ENCODE data around the gene ARHGEF10L.

ARHGEF10L gene

DNA sequence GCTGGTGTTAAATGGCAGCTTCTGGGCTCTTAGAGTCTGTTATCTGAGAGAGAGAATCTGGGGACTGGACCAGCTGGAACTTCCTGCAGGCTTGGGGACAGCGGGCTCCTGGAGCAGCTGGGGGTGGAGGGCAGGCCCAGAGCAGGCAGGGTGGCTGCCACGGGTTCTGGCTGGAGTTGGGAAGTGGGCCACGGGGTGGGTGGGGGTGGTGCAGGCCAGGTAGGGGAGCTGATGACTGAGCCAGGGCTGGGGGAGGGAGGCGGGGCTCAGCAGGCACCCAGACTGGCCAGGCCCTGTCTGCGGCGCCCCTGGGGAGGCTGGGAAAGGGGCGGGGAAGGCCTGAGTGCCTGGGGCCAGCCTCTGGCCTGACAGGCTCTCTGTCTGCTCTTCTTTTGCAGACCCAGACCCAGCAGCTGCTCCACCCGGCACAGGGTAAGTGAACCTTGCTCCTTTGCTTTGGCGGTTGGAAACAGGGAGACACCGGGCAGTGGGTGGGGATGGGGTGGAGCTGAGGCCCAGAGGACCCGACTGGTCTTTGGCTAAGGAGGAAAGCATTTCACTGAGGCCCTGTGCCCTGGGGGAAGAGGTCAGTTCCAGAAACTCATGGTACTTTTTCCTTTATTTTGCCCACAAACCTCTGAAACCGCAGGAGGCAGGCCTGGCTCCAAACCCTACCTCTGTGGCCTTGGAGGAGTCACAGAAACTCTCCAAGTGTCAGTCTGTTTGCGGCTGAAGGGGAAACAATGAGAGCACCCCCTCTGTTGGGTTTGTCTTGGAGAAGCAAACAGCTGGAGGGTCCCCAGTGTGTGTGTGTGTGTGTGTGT, 48.8 kb downstream of the ARHGEF10L start:
- Histone ChIP-seq H3K9me3 (no peaks in the 10 kb centered on the region), H3K27me3 (no peaks in the 10 kb centered on the region), H3K36me3 (peaks cover 0 to 22% (median 4%) of the 10 kb centered on the region in 3 donors), H3K4me1 (peaks cover 5 to 98% (median 74%) of the 10 kb centered on the region in 4 donors), H3K27ac (peak overlapping the region; percentile 100), H3K4me3 (peak overlapping the region; percentile 19 to 40)
- peak; percentile 54 to 94 for DNase-seq
- TF ChIP-seq, protein P1, sequence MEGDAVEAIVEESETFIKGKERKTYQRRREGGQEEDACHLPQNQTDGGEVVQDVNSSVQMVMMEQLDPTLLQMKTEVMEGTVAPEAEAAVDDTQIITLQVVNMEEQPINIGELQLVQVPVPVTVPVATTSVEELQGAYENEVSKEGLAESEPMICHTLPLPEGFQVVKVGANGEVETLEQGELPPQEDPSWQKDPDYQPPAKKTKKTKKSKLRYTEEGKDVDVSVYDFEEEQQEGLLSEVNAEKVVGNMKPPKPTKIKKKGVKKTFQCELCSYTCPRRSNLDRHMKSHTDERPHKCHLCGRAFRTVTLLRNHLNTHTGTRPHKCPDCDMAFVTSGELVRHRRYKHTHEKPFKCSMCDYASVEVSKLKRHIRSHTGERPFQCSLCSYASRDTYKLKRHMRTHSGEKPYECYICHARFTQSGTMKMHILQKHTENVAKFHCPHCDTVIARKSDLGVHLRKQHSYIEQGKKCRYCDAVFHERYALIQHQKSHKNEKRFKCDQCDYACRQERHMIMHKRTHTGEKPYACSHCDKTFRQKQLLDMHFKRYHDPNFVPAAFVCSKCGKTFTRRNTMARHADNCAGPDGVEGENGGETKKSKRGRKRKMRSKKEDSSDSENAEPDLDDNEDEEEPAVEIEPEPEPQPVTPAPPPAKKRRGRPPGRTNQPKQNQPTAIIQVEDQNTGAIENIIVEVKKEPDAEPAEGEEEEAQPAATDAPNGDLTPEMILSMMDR (IDR thresholded peaks at IDR 0.05) = no peak
- intact Hi-C loops (cut with DNase I; ENCODE audit: low total_unique reads) = no loop called here

DNA sequence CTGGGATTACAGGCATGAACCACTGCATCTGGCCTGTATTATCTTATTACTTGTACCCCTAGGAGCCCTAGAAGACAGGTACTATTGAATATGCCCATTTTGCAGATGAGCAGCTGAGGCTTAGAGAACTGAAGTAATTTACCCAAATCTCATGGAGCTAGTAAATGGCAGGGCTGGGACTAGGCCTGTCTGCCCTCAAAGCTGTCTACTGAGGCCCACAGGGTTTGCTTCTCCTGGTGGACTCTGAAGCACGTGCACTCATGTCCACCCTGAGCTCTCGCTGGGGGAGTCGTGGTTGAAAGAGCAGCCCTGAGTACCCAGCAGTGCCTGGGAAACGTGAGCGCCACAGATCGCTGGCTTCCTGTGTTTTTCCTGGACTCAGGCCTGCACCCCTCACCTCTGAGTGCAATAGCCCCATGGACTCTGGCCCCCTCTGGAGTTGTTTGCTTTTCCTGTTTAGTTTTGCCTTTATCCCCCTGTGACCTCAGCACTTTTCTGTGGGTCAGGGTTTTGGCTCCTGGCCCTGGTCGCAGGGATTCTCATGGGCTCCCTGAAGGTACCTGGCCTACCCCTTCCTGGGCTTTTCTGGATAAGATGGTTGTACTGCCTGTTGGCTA, 52.4 kb downstream of the ARHGEF10L start:
- Histone ChIP-seq H3K27ac (peak overlapping the region; percentile 100), H3K27me3 (no peaks in the 10 kb centered on the region), H3K36me3 (peaks cover 0 to 31% (median 5%) of the 10 kb centered on the region in 3 donors), H3K4me3 (no peak overlapping the region), H3K9me3 (no peaks in the 10 kb centered on the region), H3K4me1 (peaks cover 0 to 100% (median 83%) of the 10 kb centered on the region in 4 donors)
- DNase-seq = no peak
- intact Hi-C loops (cut with DNase I; ENCODE audit: low total_unique reads) = no loop called here
- TF ChIP-seq, protein P1 (IDR thresholded peaks at IDR 0.05) = no peak

DNA sequence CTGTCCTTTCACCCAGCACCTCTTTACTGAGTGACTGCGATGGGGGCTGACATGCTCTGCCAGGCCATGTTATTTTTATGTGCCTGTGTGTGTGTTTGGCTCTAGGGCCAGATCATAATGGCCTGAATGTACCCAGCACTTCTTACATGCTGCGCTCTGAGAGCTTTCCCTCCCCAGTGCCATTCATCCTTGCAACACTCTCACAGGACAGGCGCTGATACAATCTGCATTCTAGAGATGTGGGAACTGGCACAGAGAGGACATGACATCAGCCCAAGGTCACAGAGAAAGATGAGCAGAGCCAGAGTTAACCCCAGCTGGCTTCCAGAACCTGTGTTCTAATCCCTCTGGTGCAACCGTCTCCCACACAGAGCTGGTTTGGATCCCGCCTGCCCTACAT, 54.5 kb downstream of the ARHGEF10L start:
- H3K9me3 ChIP-seq = no peaks in the 10 kb centered on the region
- TF ChIP-seq, protein P1 (IDR thresholded peaks at IDR 0.05) = no peak
- peaks cover 0 to 100% (median 71%) of the 10 kb centered on the region in 4 donors for H3K4me1 ChIP-seq
- peaks cover 0 to 31% (median 5%) of the 10 kb centered on the region in 3 donors for H3K36me3 ChIP-seq
- intact Hi-C loops (cut with DNase I; ENCODE audit: low total_unique reads) = no loop called here
- DNase-seq = no peak
- H3K27ac ChIP-seq = peak overlapping the region; percentile 100
- H3K27me3 ChIP-seq = no peaks in the 10 kb centered on the region
- no peak overlapping the region for H3K4me3 ChIP-seq

DNA sequence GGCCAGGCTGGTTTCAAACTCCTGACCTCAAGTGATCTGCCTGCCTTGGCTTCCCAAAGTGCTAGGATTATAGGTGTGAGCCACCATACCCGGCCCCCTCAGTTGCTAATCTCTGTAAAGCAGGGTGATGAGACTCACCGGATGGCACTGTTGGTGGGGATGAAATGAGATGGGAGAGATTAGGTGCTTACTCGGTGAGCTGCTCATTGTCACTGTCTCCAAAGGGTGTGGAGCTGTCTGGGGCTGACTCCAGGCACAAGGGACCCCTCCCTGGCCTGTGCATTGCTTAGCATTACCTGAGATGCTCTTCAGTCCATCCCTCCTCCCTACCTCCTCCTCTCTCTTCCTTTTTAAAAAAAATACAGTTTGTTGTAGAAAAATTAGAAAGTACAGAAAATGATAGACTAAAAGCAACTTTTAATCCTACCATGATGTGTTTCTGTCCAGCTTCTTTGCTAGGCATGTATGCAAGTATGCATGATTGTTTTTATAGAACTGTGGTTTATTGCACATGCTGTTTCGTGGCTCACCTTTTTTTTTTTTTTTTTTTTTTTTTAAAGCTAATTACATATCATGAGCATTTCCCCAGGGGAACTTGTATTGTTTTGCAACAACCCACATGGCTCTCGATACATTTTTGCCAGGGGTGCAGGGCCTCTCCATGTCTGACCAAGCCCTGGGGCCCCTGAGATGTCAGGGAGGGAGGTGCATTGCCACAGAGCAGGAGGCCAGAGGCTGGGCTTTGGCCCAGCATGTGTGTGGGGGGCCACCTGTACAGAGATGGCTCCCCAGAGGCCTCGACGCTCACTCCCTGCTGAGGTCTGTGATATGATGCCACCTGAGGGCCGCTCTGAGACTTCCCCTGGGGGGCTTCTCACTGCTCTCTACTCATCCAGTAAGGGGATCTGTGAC, 55.4 kb downstream of the ARHGEF10L start:
- intact Hi-C loops (cut with DNase I; ENCODE audit: low total_unique reads) = no loop called here
- peak overlapping the region; percentile 100 for H3K27ac ChIP-seq

DNA sequence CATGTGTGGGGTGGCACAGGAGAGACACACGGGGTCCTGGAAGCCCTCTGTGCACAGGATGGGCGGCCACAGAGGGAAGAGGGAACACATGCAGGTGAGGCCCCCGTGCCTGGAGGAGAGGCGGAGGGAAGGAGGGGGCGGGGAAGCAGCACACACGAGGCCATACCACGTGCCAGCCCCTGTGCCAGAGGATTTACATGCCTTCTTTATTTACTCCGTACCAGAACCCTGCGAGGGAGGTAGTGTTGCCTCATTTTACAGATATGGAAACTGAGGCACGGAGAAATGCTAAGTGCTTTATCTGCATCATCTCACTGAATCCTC, 56.1 kb downstream of the ARHGEF10L start:
- intact Hi-C loops (cut with DNase I; ENCODE audit: low total_unique reads) = no loop called here
- Histone ChIP-seq H3K4me1 (peaks cover 0 to 100% (median 70%) of the 10 kb centered on the region in 4 donors), H3K4me3 (no peak overlapping the region), H3K36me3 (peaks cover 0 to 30% (median 5%) of the 10 kb centered on the region in 3 donors), H3K27ac (peak overlapping the region; percentile 100), H3K9me3 (no peaks in the 10 kb centered on the region), H3K27me3 (no peaks in the 10 kb centered on the region)
- TF ChIP-seq, protein P1 (IDR thresholded peaks at IDR 0.05) = no peak
- no peak for DNase-seq

More for the DNA sequence above, 55.4 kb downstream of the ARHGEF10L start:
- Histone ChIP-seq H3K9me3 (no peaks in the 10 kb centered on the region), H3K4me1 (peaks cover 0 to 100% (median 70%) of the 10 kb centered on the region in 4 donors), H3K27me3 (no peaks in the 10 kb centered on the region), H3K36me3 (peaks cover 0 to 31% (median 5%) of the 10 kb centered on the region in 3 donors), H3K4me3 (no peak overlapping the region)
- DNase-seq = no peak
- TF ChIP-seq, protein P1 (IDR thresholded peaks at IDR 0.05) = no peak
